NB4 (cell line): ENCODE measurements around the gene DHCR24.

Source experiments
- POLR2A ChIP-seq: IDR thresholded peaks from 2 replicates; pipeline ENCODE4 v1.6.1; 2011; ENCODE audit warnings: mild to moderate bottlenecking; ENCODE audit not compliant: insufficient read length; ENCODE audit errors: extremely low read depth
- TF ChIP-seq, protein P1 (sequence below): IDR thresholded peaks from one replicate; pipeline ENCODE4 v1.5.1; 2012; ENCODE audit warnings: low read depth, low read length

DNA sequence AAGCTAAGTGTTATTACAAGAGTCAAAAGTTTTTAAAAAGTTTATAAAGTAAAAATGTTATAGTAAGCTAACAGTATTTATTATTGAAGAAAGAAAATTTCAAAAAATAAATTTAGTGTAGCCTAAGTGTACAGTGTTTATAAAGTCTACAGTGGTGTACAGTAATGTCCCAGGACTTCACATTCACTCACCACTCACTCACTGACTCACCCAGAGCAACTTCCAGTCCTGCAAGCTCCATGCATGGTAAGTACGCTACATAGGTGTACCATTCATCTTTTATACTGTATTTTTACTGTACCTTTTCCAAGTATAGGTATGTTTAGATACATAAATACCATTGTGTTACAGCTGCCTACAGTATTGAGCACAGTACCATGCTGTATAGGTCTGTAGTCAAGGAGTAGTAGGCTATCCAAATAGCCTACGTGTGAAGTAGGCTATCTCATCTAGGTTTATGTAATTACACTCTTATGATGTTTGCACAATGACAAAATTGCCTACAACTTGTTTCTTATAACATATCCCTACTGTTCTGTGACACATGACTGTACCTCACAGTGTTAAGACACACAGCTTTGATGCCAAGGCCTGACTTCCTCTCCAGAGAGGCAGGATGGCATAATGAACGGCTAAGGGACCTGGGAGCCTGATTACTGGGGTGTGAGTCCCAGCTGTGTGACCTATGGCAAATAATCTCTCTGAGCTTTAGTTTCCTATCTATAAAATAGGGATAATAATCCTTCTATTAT is 12.7 kb downstream of the DHCR24 start:
- TF ChIP-seq, protein P1, sequence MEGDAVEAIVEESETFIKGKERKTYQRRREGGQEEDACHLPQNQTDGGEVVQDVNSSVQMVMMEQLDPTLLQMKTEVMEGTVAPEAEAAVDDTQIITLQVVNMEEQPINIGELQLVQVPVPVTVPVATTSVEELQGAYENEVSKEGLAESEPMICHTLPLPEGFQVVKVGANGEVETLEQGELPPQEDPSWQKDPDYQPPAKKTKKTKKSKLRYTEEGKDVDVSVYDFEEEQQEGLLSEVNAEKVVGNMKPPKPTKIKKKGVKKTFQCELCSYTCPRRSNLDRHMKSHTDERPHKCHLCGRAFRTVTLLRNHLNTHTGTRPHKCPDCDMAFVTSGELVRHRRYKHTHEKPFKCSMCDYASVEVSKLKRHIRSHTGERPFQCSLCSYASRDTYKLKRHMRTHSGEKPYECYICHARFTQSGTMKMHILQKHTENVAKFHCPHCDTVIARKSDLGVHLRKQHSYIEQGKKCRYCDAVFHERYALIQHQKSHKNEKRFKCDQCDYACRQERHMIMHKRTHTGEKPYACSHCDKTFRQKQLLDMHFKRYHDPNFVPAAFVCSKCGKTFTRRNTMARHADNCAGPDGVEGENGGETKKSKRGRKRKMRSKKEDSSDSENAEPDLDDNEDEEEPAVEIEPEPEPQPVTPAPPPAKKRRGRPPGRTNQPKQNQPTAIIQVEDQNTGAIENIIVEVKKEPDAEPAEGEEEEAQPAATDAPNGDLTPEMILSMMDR = no peak
- no peak for TF ChIP-seq POLR2A
